Neutrophil (primary cell): ENCODE measurements around the gene OR2T12.

Experiments
- H3K27ac ChIP-seq: fragments of 200-600 bp; sonication (generic); 2 replicates; pipeline ENCODE4 v1.5.1; 2016; ENCODE audit warnings: mild to moderate bottlenecking, moderate library complexity
- H3K27me3 ChIP-seq: fragments of 200-600 bp; sonication (generic); 2 replicates; pipeline ENCODE4 v1.6.0; 2016; ENCODE audit warnings: mild to moderate bottlenecking
- H3K36me3 ChIP-seq: fragments of 200-600 bp; sonication (generic); 2 replicates; pipeline ENCODE4 v1.5.1; 2017
- H3K4me1 ChIP-seq, 2 experiments: fragments of 200-600 bp in 1 of 2; sonication (generic) in 1 of 2; 1 replicate in 1 of 2; 2 replicates in 1 of 2; pipeline versions ENCODE4 v1.5.1 to v1.6.1; 2013 to 2016; ENCODE audit warnings: low read depth in 1 of 2, low read length in 1 of 2, mild to moderate bottlenecking in 1 of 2, moderate library complexity in 1 of 2; ENCODE audit not compliant: control insufficient read depth in 1 of 2, insufficient read depth in 1 of 2
- H3K4me3 ChIP-seq, 2 experiments: fragments of 200-600 bp in 1 of 2; sonication (generic) in 1 of 2; 1 replicate in 1 of 2; 2 replicates in 1 of 2; pipeline ENCODE4 v1.5.1; 2013 to 2016; ENCODE audit warnings: low read depth in 1 of 2, low read length in 1 of 2, mild to moderate bottlenecking in 1 of 2, moderate library complexity in 1 of 2
- H3K9me3 ChIP-seq: fragments of 200-600 bp; sonication (generic); 2 replicates; pipeline ENCODE4 v1.5.1; 2016
- CTCF ChIP-seq: fragments of 200-600 bp; sonication (generic); IDR thresholded peaks from 2 replicates; pipeline ENCODE4 v1.5.1; 2016; ENCODE audit warnings: antibody characterized with exemption

Gene OR2T12

GRCh38 chr1:248243204-248243603, 60.0 kb downstream of the OR2T12 start:
- Histone ChIP-seq H3K36me3 (no peaks in the 10 kb centered on the region), H3K4me3 (no peak overlapping the region), H3K9me3 (no peaks in the 10 kb centered on the region), H3K4me1 (peaks cover 0 to 6% of the 10 kb centered on the region in 2 experiments), H3K27me3 (no peaks in the 10 kb centered on the region), H3K27ac (no peak overlapping the region)
- TF ChIP-seq CTCF, result no peak
